Germinal center (tissue), 1 donor: Measurements from ENCODE around the gene LIPC.

Experiments used
- DNase-seq: peaks from one replicate; pipeline ENCODE4 v3.0.0; 2012; ENCODE audit warnings: mixed read lengths, low spot score

LIPC gene

GRCh38 chr15:58431221-58432149 is at the start of gene LIPC:
TSS of gene LIPC (plus strand) at chr15:58431991. CDS start at chr15:58432033, 42 bp downstream.
- DNase-seq = no peak

- DNase-seq = no peak
Observed at GRCh38 chr15:58383876-58384275, 47.9 kb upstream of the LIPC start.

- no peak for DNase-seq
Observed at GRCh38 chr15:58384667-58385066, 47.1 kb upstream of the LIPC start.

- no peak for DNase-seq
Observed at GRCh38 chr15:58386081-58386480, 45.7 kb upstream of the LIPC start.

- no peak for DNase-seq
Observed at GRCh38 chr15:58386641-58387040, 45.1 kb upstream of the LIPC start.

GRCh38 chr15:58387130-58387529 is 44.7 kb upstream of the LIPC start:
- no peak for DNase-seq

- DNase-seq = no peak
Observed at GRCh38 chr15:58388211-58388610, 43.6 kb upstream of the LIPC start.

GRCh38 chr15:58390118-58390517 is 41.7 kb upstream of the LIPC start:
- DNase-seq = no peak

- no peak for DNase-seq
Observed at GRCh38 chr15:58390655-58391054, 41.1 kb upstream of the LIPC start.

- no peak for DNase-seq
Observed at GRCh38 chr15:58391088-58391487, 40.7 kb upstream of the LIPC start.

GRCh38 chr15:58392141-58392540 is 39.6 kb upstream of the LIPC start:
- no peak for DNase-seq

GRCh38 chr15:58392611-58393161 is 39.1 kb upstream of the LIPC start:
- DNase-seq = no peak

GRCh38 chr15:58393241-58393662 is 38.5 kb upstream of the LIPC start:
- no peak for DNase-seq

GRCh38 chr15:58396181-58396580 is 35.6 kb upstream of the LIPC start:
- DNase-seq = no peak

- no peak for DNase-seq
Observed at GRCh38 chr15:58398071-58398470, 33.7 kb upstream of the LIPC start.

GRCh38 chr15:58398643-58399042 is 33.1 kb upstream of the LIPC start:
- no peak for DNase-seq

GRCh38 chr15:58399739-58400138 is 32.1 kb upstream of the LIPC start:
- no peak for DNase-seq

- DNase-seq = no peak
Observed at GRCh38 chr15:58401276-58401675, 30.5 kb upstream of the LIPC start.

- DNase-seq = no peak
Observed at GRCh38 chr15:58401991-58402649, 29.7 kb upstream of the LIPC start.

- DNase-seq = no peak
Observed at GRCh38 chr15:58403581-58403980, 28.2 kb upstream of the LIPC start.

GRCh38 chr15:58404020-58404419 is 27.8 kb upstream of the LIPC start:
- DNase-seq = no peak

GRCh38 chr15:58404722-58405121 is 27.1 kb upstream of the LIPC start:
- DNase-seq = no peak

GRCh38 chr15:58405865-58406264 is 25.9 kb upstream of the LIPC start:
- DNase-seq = no peak
